ENCODE measurements around the gene OSTC.
"Not testable (repeated sequence)": the region's sequence is repeated elsewhere in the genome, so short reads cannot be mapped to it uniquely, and the experiment has no call there.

The OSTC gene

GRCh38 chr4:108646706-108647105 is 3.7 kb upstream of the OSTC start:
- no peak for DNase-seq (ENCODE audit: low read depth in 2 of 2)

GRCh38 chr4:108649863-108650211 is 562 bp upstream of the OSTC start:
- DNase-seq (ENCODE audit: low read depth in 2 of 2), result no peak

GRCh38 chr4:108651014-108651791 is 804 bp downstream of the OSTC start:
- DNase-seq (ENCODE audit: low read depth in 2 of 2), result no peak

- DNase-seq (ENCODE audit: low read depth in 2 of 2), result no peak
These were observed 12.2 kb downstream of the OSTC start for GRCh38 chr4:108662629-108663028.

GRCh38 chr4:108674356-108674977 is 24.1 kb downstream of the OSTC start:
- no peak for DNase-seq (ENCODE audit: low read depth in 2 of 2)

GRCh38 chr4:108681321-108681809 is 31.0 kb downstream of the OSTC start:
- DNase-seq (ENCODE audit: low read depth in 2 of 2), result no peak

- no peak for DNase-seq (ENCODE audit: low read depth in 2 of 2)
These were observed 33.1 kb downstream of the OSTC start for GRCh38 chr4:108683479-108683878.

GRCh38 chr4:108685036-108685686 is 34.8 kb downstream of the OSTC start:
- DNase-seq (ENCODE audit: low read depth in 2 of 2), result no peak

- no peak for DNase-seq (ENCODE audit: low read depth in 2 of 2)
These were observed 40.3 kb downstream of the OSTC start for GRCh38 chr4:108690738-108691137.

- no peak for DNase-seq (ENCODE audit: low read depth in 2 of 2)
These were observed 42.8 kb downstream of the OSTC start for GRCh38 chr4:108693211-108693610.

- DNase-seq (ENCODE audit: low read depth in 2 of 2), result no peak
These were observed 43.4 kb downstream of the OSTC start for GRCh38 chr4:108693819-108694218.

- no peak for DNase-seq (ENCODE audit: low read depth in 2 of 2)
These were observed 44.0 kb downstream of the OSTC start for GRCh38 chr4:108694423-108694822.

GRCh38 chr4:108695062-108695461 is 44.7 kb downstream of the OSTC start:
- DNase-seq (ENCODE audit: low read depth in 2 of 2), result no peak

GRCh38 chr4:108696160-108696559 is 45.8 kb downstream of the OSTC start:
- DNase-seq (ENCODE audit: low read depth in 2 of 2), result no peak

GRCh38 chr4:108700081-108700757 is 49.8 kb downstream of the OSTC start:
- DNase-seq (ENCODE audit: low read depth in 2 of 2), result no peak

GRCh38 chr4:108702960-108703359 is 52.6 kb downstream of the OSTC start:
- no peak for DNase-seq (ENCODE audit: low read depth in 2 of 2)

- DNase-seq (ENCODE audit: low read depth in 2 of 2), result no peak
These were observed 53.0 kb downstream of the OSTC start for GRCh38 chr4:108703370-108703769.

GRCh38 chr4:108703966-108704365 is 53.6 kb downstream of the OSTC start:
- DNase-seq (ENCODE audit: low read depth in 2 of 2), result no peak

- no peak for DNase-seq (ENCODE audit: low read depth in 2 of 2)
These were observed 55.9 kb downstream of the OSTC start for GRCh38 chr4:108706289-108706688.

GRCh38 chr4:108709234-108709633 is 58.8 kb downstream of the OSTC start:
- DNase-seq (ENCODE audit: low read depth in 2 of 2), result no peak

- no peak for DNase-seq (ENCODE audit: low read depth in 2 of 2)
These were observed 59.3 kb downstream of the OSTC start for GRCh38 chr4:108709722-108710121.

GRCh38 chr4:108710578-108710977 is 60.2 kb downstream of the OSTC start:
- not testable (repeated sequence) for DNase-seq (ENCODE audit: low read depth in 2 of 2)
